ENCODE measurements around the gene FBXO31. TPM values are rescaled to one million over a fixed set of nuclear protein-coding genes. Genes with fewer than 3 reads are reported as not detected.

FBXO31 gene
- total RNA-seq, 1 experiment from 2014 or later: 12.5 TPM

- no peak for DNase-seq (ENCODE audit: low read depth, low spot score)
- in situ Hi-C loops (cut with HindIII; ENCODE audit: low pct_unique_long_range_greater_than_20kb, low sequenced_read_pairs): no loop called here
Measured at GRCh38 chr16:87310610-87311009, 73.0 kb downstream of the FBXO31 start.

- no peak for DNase-seq (ENCODE audit: low read depth, low spot score)
- in situ Hi-C loops (cut with HindIII; ENCODE audit: low pct_unique_long_range_greater_than_20kb, low sequenced_read_pairs): no loop called here
Measured at GRCh38 chr16:87309620-87310525, 73.7 kb downstream of the FBXO31 start.

- DNase-seq (ENCODE audit: low read depth, low spot score): no peak
- in situ Hi-C loops (cut with HindIII; ENCODE audit: low pct_unique_long_range_greater_than_20kb, low sequenced_read_pairs): no loop called here
Measured at GRCh38 chr16:87308826-87309225, 74.8 kb downstream of the FBXO31 start.

DNA sequence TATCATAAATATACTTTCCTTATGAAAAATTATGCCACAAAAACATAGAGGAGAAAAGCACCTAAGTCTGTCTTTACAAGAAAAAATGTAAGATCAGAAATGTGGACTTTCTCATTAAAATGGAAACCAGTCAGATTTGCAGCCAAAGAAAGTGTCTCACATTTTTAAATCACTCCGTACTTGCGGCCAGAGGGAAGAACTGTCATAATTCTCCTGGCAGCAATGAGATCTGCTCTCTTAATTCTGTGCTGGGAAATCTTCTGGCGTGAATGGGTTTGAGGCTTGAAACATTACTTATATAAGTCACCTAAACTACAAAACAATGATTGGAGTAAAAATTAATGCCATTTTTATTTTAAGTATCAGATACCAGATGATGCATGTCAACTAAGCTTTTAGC lies 77.1 kb downstream of the FBXO31 start:
- no peak for DNase-seq (ENCODE audit: low read depth, low spot score)
- in situ Hi-C loops (cut with HindIII; ENCODE audit: low pct_unique_long_range_greater_than_20kb, low sequenced_read_pairs): no loop called here

GRCh38 chr16:87305505-87306391 lies 77.8 kb downstream of the FBXO31 start:
- peak; percentile 47 for DNase-seq (ENCODE audit: low read depth, low spot score)
- in situ Hi-C loops (cut with HindIII; ENCODE audit: low pct_unique_long_range_greater_than_20kb, low sequenced_read_pairs): no loop called here

DNA sequence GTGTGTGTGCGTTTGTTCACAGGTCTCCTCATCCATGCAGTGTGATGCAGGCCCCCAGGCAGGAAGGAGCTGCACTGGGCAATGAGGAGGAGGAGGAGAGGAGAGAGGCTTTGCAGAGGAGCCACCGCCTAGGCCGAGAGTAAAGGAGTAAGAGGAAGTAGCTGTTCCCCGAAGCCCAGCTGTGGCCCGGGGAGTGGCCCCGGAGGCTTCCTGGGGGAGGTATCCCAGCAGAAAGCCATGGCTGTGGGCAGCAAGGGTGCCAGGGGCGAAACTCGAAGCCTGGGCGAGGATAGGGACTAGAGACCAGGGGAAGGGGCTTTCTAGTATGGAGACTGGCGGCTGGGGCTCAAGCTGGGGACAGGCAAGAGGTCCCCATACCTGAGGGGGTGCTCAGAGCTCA lies 78.6 kb downstream of the FBXO31 start:
- no peak for DNase-seq (ENCODE audit: low read depth, low spot score)
- in situ Hi-C loops (cut with HindIII; ENCODE audit: low pct_unique_long_range_greater_than_20kb, low sequenced_read_pairs): no loop called here

DNA sequence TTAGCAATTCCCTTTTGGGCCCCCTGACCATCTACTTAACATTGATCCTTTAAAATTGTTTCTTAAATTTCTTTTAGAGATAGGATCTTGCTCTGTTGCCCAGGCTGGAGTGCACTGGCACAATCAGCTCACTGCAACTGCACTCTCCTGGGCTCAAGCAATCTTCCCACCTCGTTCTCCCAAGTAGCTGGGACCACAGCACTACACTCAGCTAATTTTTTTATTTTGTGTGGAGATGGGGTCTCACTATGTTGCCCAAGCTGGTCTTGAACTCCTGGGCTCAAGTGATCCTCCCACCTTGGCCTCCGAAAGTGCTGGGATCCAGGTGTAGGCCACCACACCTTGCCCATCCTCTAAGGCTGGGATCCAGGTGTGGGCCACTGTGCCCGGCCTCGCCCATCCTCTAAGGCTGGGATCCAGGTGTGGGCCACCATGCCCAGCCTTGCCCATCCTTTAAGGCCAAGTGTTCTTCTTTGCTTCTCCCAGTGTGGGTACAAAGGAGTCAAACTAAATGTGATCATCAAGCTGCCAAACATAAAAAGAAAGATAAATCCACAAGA lies 79.5 kb downstream of the FBXO31 start:
- no peak for DNase-seq (ENCODE audit: low read depth, low spot score)

GRCh38 chr16:87303431-87303930 lies 80.1 kb downstream of the FBXO31 start:
- in situ Hi-C loops (cut with HindIII; ENCODE audit: low pct_unique_long_range_greater_than_20kb, low sequenced_read_pairs): no loop called here
- DNase-seq (ENCODE audit: low read depth, low spot score): no peak

More for the DNA sequence above, 79.5 kb downstream of the FBXO31 start:
- in situ Hi-C loops (cut with HindIII; ENCODE audit: low pct_unique_long_range_greater_than_20kb, low sequenced_read_pairs): no loop called here

DNA sequence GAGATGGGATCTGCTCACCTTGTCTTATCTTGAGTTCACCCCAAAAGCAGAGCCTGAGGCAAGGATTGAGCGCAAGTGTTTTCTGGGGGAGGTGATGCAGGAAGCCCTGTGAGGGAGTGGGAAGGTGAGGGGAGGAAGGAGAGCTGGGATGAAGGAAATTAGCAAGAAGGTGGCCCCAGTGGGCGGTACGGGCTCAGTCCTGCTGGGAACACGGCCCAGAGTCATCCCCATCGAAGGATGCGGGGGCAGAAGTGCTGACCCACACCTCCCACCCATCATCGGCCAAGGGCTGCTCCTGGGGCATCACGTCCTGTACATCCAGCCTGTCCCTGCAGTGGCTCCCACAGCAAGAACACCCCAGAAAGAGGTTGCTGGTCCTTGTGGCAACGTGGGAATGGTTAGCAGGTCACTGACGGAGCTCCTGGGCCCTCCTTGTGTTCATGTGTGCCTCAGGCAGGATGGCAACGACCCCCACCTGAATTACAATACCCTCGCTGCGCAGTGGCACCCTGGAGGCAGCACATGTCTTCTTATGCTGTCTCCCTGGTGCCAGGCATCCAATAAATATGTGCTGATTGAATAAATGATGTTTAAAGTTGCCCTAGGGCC lies 84.6 kb downstream of the FBXO31 start:
- in situ Hi-C loops (cut with HindIII; ENCODE audit: low pct_unique_long_range_greater_than_20kb, low sequenced_read_pairs): no loop called here
- DNase-seq (ENCODE audit: low read depth, low spot score): no peak

GRCh38 chr16:87297918-87298631 lies 85.5 kb downstream of the FBXO31 start:
- DNase-seq (ENCODE audit: low read depth, low spot score): peak; percentile 57
- in situ Hi-C loops (cut with HindIII; ENCODE audit: low pct_unique_long_range_greater_than_20kb, low sequenced_read_pairs): no loop called here

- no peak for DNase-seq (ENCODE audit: low read depth, low spot score)
- in situ Hi-C loops (cut with HindIII; ENCODE audit: low pct_unique_long_range_greater_than_20kb, low sequenced_read_pairs): no loop called here
Measured at GRCh38 chr16:87297407-87297806, 86.2 kb downstream of the FBXO31 start.

DNA sequence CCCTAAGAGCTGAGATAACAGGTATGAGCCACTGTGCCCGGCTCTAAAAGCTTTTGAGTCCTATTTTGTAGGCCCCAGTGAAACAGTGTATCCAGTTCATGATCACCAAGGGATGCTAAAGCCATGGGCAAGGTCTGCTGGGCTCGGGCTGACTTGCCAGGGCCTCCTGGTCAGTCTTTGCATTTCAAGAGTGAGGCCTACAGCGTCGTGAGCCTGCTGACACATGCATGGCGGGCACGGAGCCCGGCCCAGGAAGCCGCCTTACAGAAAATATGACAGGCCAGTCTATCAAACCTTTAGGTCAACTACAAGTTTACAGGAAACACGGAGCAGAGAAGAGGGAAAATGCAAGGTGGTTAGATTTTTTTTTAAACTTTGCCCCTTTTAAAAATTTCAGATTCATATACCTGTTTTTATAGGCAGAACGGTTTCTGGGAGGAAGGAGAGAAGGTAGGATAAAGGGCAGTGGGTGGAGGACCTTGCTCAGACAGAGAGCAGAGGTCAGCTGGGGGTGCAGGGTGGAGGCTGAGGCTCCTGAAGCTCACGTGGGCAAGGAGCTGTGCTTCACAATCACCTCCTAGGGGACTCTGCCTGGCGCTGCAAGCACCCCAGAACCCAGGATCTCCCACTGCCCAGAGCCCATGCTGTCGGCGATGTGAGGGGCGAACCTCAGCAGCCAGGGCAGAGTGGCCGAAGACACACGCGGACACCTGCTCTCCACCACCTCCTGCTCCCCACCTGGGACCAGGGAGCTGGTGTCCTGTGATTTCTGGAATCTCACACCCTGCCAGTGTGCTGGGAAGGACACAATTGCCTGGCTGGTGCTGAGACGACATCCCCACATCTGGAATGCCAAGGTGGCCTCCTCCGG lies 87.7 kb downstream of the FBXO31 start:
- DNase-seq (ENCODE audit: low read depth, low spot score): no peak
- in situ Hi-C loops (cut with HindIII; ENCODE audit: low pct_unique_long_range_greater_than_20kb, low sequenced_read_pairs): no loop called here

DNA sequence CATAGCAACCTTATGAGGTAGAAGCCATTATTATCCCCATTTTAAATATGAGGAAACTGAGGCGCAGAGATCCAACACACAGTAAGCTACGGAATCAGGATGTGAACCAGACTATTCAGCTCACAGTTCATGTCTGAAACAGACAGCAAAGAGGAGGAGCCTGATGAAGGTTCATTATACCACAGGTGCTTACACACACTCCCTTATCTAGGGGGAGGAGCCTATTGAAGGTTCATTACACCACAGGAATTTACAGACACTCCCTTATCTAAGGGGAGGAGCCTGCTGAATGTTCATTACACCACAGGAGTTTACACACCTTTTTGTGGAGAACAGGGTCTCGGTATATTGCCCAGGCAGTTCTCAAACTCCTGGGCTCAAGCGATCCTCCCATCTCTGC lies 88.3 kb downstream of the FBXO31 start:
- in situ Hi-C loops (cut with HindIII; ENCODE audit: low pct_unique_long_range_greater_than_20kb, low sequenced_read_pairs): no loop called here
- peak; percentile 42 for DNase-seq (ENCODE audit: low read depth, low spot score)

DNA sequence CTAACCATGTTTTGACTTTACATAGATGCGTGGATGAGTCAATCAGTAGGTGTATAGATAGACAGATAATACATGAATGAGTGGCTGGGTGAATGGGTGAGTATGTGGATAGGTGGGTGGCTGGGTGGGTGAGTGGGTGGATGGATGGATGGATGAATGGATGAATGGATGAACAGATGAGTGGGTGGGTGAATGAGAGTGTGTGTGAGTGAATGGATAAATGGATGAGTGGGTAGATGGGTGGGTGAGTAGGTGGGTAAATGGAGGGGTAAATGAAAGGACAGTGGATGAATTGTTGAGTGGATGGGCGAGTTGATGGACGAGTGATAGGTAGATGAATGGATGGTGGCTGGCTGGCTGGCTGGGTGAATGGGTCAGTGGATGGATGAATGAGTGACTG lies 89.6 kb downstream of the FBXO31 start:
- DNase-seq (ENCODE audit: low read depth, low spot score): no peak
- in situ Hi-C loops (cut with HindIII; ENCODE audit: low pct_unique_long_range_greater_than_20kb, low sequenced_read_pairs): no loop called here

DNA sequence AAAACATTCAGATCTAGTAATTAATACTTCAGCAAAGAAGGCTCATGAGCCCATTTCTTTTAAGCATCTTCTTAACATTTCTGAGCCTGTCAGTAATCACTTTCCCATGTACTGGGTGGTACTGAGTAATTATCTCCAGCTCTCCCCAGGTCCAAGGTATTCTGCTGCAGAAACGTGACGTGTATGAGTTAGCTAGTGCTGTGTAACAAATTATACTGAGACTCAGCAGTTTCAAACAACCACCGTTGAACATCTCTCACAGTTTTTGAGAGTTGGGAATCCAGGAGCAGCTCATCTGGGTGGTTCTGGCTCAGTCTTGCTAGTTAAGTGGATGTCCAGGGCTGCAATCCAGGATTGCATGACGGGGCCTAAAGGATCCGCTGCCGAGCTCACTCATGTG lies 91.6 kb downstream of the FBXO31 start:
- in situ Hi-C loops (cut with HindIII; ENCODE audit: low pct_unique_long_range_greater_than_20kb, low sequenced_read_pairs): no loop called here
- DNase-seq (ENCODE audit: low read depth, low spot score): no peak

GRCh38 chr16:87288753-87289362 lies 94.7 kb downstream of the FBXO31 start:
- no peak for DNase-seq (ENCODE audit: low read depth, low spot score)
- in situ Hi-C loops (cut with HindIII; ENCODE audit: low pct_unique_long_range_greater_than_20kb, low sequenced_read_pairs): no loop called here
